ENCODE measurements around the gene SPTSSB.

SPTSSB gene

GRCh38 chr3:161390200-161390599 lies 18.9 kb upstream of the SPTSSB start:
- no peak for DNase-seq

DNA sequence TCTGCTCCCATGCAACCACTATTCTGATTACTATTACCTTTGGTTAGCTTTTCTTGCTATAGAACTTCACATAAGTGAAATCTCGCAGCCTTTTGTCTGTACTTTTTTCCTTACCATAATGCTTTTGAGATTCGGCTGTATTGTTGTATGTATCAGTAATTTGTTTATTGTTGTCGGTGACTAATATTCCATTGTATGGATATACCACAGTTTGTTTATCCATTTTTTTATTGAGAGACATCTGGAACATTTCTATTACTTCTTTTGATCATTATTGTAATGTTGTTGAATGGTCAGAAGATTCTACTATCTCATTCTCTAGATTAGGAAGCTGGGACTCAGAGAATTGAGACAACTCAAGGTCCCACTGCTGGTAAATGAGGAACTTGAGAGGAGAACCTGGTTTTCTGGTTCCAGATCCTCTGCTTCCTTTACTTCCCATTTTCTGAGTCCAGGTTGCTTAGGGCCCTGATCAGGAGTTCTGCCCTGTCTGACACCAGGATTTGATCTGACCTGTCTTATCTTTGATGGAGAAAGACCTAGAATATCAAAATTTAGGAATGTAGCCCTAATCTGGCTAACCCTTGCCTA lies 18.2 kb upstream of the SPTSSB start:
- no peak for DNase-seq

DNA sequence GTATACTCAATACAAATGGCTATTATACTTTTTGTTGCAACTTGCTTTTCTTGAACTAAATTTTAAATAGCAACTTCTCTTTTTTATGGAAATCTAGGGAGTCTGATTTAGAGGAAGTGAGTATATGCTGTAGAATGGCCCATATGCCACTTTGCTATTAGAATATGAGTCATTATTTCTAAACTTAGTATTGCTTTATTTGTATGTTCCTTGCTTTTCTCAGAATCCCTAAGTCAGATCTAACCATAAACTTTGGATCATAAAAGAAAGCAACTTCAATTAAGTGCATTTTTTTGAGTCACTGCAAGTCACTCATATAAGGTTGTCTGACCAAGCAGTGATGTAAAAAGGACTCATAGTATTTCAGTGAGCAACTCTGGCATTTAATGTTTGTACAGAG lies 17.5 kb upstream of the SPTSSB start:
- DNase-seq = no peak

- DNase-seq = no peak
Measured at GRCh38 chr3:161386991-161387770, 15.9 kb upstream of the SPTSSB start.

GRCh38 chr3:161372321-161373260 lies 1.3 kb upstream of the SPTSSB start:
- peak in 1 of 2 experiments; percentile 68 for DNase-seq

DNA sequence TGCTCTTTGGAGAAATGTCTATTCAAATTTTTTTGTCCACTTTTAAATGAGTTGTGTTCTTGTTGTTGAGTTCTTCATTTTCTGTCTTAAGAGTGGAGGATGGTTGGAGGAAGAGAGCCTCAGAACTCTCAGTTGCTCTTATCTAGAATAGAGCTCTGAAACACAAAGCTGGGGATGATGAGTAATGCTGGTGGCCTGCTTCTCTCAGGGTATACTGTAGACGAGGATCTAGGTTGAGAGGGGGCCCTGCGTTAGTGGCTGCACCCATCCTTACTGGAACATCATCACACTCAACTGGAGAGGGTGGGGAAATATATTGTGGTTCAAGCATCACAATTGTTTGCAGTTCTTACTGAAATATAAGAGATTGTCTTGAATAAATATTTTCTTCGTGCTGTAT lies 1.8 kb downstream of the SPTSSB start:
- no peak for DNase-seq

- DNase-seq = no peak
Measured at GRCh38 chr3:161366094-161366493, 5.2 kb downstream of the SPTSSB start.

GRCh38 chr3:161358488-161358887 lies 12.8 kb downstream of the SPTSSB start:
- DNase-seq = no peak

DNA sequence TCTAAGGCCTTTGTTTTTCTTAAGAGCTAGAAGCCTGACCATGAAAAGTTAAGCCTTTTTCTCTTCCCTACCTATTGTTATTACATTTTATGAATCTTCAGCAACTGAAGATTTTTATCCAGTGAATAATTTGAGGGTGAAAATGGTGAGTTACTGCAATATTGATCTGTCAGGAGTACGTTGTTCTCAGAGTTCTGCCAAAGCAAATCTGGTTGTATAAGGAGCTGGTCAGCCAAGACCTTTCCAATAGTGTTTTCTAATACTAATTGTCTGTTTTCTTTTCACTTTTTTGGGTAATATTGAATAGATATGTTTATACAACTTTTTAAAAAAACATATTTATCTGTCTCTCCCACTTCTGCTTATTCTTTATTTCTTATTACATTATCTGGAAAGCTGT lies 15.0 kb downstream of the SPTSSB start:
- DNase-seq = no peak

GRCh38 chr3:161355508-161355907 lies 15.8 kb downstream of the SPTSSB start:
- no peak for DNase-seq

GRCh38 chr3:161354554-161354953 lies 16.8 kb downstream of the SPTSSB start:
- DNase-seq = no peak

- no peak for DNase-seq
Measured at GRCh38 chr3:161351330-161351729, 20.0 kb downstream of the SPTSSB start.

DNA sequence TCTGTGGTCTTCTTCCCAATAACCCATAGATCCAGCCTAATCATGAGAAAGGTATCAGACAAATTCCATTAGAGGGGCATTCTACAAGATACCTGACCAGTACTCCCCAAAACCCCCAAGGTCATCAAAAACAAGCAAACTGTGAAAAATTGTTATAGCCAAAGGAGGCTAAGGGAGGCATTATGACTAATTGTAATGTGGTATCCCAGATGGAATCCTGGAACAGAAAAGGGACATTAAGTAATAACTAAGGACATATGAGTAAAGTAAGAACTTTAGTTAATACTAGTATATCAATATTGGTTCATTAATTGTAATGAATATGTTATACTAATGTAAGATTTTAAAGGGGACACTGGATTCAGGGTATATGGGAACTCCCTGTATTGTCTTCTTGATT lies 20.4 kb downstream of the SPTSSB start:
- no peak for DNase-seq

DNA sequence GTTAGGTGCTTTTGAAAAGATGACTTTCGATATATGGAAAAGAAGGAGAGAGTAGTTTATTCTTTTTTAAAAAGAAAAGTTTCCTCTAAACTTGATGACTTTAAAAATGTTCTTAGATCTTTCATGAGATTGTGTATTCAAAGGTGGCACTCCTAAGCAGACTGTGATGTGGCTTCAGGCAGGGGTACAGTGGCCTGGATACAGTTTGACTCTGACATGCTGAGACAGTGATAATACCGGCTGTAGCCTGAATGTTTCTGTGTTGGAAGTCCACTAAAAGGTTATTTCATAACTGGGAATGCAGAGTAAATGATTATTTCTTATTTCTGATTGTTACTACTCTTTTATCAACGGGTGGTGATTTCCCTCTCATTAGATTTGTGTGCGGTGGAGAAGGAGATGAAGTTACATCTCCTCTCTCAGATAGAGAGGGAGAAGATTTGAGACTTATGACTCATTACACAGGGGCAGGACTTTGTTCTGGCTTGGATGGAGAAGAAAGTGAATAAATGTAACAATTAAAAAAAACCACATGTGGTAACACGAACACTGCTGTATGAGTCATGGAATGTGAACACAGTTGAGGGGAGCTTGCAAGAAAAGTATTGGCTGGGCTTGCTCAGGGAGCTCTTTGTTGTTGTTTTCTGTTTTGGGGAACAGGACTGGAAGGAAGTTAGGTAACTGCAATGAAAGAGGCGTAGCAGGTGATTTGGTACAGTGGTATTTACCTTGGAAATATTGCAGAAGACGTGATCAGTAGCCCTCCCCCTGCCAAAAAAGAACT lies 21.6 kb downstream of the SPTSSB start:
- no peak for DNase-seq

DNA sequence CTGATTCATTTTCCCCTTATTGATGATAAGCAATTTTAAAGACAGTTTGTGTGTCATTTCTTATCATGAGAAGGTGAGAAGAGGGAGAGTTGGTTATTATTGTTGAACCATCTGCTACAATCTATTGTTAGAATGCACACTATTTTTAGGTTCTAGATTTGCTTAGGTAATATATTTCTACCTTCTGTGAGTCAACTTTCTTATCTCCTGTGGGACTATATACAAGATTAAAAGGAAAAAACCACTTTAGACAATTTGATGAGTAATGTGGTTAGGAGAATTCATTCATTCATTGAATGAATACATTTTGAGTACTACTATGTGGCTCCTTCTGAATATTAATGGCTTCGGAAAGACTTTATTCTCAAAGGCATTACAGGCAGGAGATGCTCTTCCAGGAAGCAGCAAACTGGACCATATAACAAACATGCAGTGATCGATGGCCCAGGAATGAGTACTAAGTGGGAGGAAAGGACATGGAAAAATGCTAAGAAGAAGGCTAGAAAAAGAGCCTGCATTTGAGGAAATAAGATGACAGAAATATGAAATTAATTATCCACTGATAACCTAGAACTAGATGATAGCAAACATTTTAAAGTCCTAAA lies 22.4 kb downstream of the SPTSSB start:
- DNase-seq = peak in 1 of 2 experiments; percentile 35

- DNase-seq = no peak
Measured at GRCh38 chr3:161347726-161348125, 23.6 kb downstream of the SPTSSB start.

DNA sequence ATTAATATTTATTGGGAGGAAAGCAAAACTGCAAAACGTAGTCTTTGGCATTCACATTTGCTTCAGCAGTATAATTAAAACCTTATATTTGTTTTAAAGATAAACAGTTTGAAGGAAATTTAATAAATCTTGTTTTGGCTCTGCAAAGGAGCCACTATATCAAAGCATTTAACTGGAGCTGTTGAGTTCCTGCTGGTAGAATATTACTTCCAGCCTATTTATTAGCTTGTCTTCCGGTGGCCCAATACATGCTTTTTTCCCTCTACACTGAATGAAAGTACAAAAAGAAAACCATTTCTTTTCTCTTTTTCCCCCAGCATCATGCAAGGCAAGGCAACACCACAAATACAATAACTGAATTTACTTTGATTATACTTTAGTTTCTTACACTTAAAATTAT lies 26.3 kb downstream of the SPTSSB start:
- DNase-seq = no peak

DNA sequence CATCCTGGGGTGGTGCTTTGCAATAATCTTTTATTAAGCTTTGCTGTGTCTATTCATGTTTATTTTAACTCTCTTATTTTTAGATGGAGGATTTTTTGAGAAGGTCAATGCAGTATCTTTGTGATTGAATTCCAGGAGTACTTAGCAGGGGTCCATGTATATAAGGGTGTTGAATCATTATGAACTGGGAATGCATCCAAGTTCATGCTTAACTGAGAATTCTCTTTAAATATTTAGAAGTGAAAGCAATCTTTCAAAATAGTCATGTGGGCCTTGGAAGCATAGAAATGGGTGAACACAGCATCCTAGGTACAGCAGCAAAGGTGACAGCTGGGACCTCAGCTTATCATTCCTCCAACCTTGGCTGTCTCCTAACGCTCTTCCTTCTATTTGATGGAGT lies 27.3 kb downstream of the SPTSSB start:
- DNase-seq = no peak

DNA sequence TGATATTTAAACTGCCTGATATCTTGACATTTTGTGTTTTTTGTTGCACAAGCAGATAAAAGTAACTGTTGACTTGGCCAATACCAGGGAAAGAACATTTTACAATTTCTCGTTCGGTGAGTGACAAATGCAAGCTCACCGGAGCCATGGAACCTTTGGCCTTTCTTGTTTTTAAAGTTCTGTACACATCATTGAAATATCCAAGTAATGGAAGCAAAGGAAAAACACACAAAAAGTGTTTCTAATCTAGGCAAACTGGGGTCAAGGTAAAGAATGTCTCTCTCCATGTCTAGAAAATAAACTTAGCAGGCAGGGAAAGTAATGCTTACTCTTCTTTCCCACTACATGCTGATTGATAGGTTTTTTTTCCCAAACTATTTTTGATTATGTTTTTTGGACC lies 27.8 kb downstream of the SPTSSB start:
- DNase-seq = no peak

DNA sequence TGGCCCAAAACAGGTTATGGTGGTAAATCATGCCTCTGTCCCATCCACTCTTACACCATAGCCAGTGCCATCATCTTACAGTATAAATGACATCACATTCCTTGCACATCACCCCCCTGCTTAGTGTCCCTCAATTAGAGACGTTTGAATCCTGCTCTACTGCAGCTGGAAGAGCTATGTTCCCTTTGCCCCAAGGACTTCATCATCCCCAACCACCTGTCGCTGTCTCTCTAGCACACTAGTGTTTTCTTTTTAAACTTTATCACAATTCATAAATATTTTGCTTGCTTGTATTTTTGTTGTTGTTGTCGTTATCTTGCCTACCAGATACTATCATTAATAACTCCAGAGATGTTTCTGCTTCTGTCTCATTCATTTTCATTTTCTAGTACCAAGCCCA lies 28.7 kb downstream of the SPTSSB start:
- DNase-seq = no peak

GRCh38 chr3:161339517-161340500 lies 31.5 kb downstream of the SPTSSB start:
- DNase-seq = no peak

Data from cerebellar nuclear complex (tissue), 1 donor.